ENCODE measurements around the gene PLEKHD1.
"Not testable (repeated sequence)": the region's sequence is repeated elsewhere in the genome, so short reads cannot be mapped to it uniquely, and the experiment has no call there.

GRCh38 chr14:69476824-69477450 is 7.6 kb upstream of the PLEKHD1 start:
- TF ChIP-seq, protein P1, sequence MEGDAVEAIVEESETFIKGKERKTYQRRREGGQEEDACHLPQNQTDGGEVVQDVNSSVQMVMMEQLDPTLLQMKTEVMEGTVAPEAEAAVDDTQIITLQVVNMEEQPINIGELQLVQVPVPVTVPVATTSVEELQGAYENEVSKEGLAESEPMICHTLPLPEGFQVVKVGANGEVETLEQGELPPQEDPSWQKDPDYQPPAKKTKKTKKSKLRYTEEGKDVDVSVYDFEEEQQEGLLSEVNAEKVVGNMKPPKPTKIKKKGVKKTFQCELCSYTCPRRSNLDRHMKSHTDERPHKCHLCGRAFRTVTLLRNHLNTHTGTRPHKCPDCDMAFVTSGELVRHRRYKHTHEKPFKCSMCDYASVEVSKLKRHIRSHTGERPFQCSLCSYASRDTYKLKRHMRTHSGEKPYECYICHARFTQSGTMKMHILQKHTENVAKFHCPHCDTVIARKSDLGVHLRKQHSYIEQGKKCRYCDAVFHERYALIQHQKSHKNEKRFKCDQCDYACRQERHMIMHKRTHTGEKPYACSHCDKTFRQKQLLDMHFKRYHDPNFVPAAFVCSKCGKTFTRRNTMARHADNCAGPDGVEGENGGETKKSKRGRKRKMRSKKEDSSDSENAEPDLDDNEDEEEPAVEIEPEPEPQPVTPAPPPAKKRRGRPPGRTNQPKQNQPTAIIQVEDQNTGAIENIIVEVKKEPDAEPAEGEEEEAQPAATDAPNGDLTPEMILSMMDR (IDR thresholded peaks at IDR 0.05) = peak in 3 of 4 donors; percentile 27 to 34 (median 33)
- TF ChIP-seq POLR2A (IDR thresholded peaks at IDR 0.05) = not testable (repeated sequence)

All from right lobe of liver (tissue), 4 donors.